ENCODE data around the gene PI4KA. TPM values are rescaled to one million over a fixed set of nuclear protein-coding genes. Genes with fewer than 3 reads are reported as not detected.
"Not testable (repeated sequence)": the region's sequence is repeated elsewhere in the genome, so short reads cannot be mapped to it uniquely, and the experiment has no call there.

The PI4KA gene
- total RNA-seq, 2 experiments from 2014 or later, result 46.9 to 95.7 TPM

DNA sequence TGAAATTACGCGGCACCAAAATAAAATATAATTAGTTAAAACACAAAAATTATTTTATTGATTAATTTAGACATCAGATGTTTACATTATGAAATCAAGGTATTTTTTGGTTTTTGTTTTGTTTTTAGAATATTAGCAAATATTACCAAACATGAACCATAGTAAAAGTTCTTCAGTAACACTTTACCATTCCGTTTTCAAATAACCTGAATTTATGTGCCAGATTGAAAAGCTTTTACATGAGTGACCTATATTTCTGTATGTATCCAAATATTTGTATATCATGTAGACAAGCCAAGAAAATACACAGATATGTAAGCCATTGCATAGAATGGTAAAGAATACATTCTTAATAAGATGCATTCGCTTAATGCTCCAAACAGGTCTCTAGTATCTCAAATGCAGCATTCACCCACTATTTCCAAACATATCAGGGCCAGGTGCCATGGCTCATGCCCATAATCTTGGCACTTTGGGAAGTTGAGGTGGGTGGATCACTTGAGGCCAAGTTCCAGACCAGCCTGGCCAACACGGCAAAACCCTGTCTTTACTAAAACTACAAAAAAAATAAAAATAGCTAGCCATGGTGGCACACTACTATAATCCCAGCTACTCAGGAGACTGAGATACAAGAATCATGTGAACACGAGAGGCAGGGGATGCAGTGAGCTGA, 187.1 kb downstream of the PI4KA start:
- H3K4me2 ChIP-seq (ENCODE audit: low read length), result no peak overlapping the region
- BruUV-seq (replicated peaks), result no TSS peak
- ChIA-PET POLR2A (interaction anchor here (0.6 kb wide), 1 partner anchor 180 kb away, joined by 3 read pairs; no protein-coding TSS in a partner anchor), CTCF (ENCODE audit: unreplicated experiment) (no interaction called here)
- no peaks in the 10 kb centered on the region for H3K79me2 ChIP-seq (ENCODE audit: insufficient read depth, low read depth, low read length)
- intact Hi-C loops (cut with micrococcal nuclease; ENCODE audit: unreplicated experiment), result no loop called here
- H3K4me3 ChIP-seq (ENCODE audit: low read depth, low read length, poor library complexity, severe bottlenecking), result no peak overlapping the region
- no peak overlapping the region for H2AFZ ChIP-seq (ENCODE audit: low read length)
- DNase-seq (ENCODE audit: low spot score), result no peak
- no peaks in the 10 kb centered on the region for H3K36me3 ChIP-seq (ENCODE audit: insufficient read depth, low read length)
- no peaks in the 10 kb centered on the region for H3K9me3 ChIP-seq (ENCODE audit: low read length)
- TF ChIP-seq, protein P1, sequence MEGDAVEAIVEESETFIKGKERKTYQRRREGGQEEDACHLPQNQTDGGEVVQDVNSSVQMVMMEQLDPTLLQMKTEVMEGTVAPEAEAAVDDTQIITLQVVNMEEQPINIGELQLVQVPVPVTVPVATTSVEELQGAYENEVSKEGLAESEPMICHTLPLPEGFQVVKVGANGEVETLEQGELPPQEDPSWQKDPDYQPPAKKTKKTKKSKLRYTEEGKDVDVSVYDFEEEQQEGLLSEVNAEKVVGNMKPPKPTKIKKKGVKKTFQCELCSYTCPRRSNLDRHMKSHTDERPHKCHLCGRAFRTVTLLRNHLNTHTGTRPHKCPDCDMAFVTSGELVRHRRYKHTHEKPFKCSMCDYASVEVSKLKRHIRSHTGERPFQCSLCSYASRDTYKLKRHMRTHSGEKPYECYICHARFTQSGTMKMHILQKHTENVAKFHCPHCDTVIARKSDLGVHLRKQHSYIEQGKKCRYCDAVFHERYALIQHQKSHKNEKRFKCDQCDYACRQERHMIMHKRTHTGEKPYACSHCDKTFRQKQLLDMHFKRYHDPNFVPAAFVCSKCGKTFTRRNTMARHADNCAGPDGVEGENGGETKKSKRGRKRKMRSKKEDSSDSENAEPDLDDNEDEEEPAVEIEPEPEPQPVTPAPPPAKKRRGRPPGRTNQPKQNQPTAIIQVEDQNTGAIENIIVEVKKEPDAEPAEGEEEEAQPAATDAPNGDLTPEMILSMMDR (conservative IDR thresholded peaks at IDR 0.05; ENCODE audit: low read length), result no peak
- TF ChIP-seq EZH2phosphoT487 (IDR thresholded peaks at IDR 0.05; ENCODE audit: borderline replicate concordance, low read depth, low read length), result no peak
- no peak overlapping the region for H3K27ac ChIP-seq (ENCODE audit: low read depth, low read length, poor library complexity, severe bottlenecking)
- H3K9me2 ChIP-seq (ENCODE audit: insufficient read depth, low read length), result no peaks in the 10 kb centered on the region
- no peaks in the 10 kb centered on the region for H4K20me1 ChIP-seq (ENCODE audit: insufficient read depth, low read length)
- no peaks in the 10 kb centered on the region for H3K4me1 ChIP-seq (ENCODE audit: insufficient read depth, low read length, poor library complexity, severe bottlenecking)

DNA sequence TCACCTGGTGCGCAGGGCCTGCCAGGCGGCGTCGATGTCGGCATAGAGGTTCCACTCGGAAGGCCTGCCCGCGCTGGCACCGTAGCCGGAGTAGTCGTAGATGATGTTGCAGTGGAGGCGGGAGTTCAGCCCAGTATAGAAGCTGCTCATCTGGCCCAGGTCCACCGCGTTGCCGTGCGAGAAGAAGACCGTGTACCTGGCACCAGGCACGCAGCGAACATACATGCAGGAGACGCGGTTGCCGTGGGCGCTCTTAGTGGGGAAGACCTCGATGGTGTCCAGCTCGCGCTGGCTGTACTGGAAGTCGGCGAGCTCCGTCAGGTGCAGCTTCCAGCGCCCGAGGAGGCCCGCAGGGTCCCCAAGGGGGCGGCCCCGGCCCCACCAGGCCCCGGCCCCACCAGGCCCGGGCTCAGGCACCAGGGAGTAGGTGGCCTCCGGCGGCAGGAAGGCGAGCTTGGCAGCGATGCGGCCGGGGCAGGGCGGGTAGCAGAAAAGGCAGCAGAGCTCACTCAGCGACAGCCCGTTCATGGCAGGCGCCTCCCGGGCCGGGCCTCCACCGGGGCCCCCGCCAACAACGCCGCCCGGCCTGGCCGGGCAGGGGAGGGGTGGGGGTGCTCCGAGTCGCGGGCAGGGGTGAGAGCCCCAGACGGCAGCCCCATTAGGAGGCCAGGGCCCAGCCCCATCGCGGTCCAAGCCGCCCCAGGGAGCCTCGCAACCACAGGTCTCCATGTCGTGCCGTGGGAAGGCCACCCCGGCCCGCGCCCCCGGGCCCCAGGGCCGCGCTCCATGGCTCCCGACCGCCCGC, 188.0 kb downstream of the PI4KA start:
- H3K79me2 ChIP-seq (ENCODE audit: insufficient read depth, low read depth, low read length); intact Hi-C loops (cut with micrococcal nuclease; ENCODE audit: unreplicated experiment); H3K4me2 ChIP-seq (ENCODE audit: low read length); H2AFZ ChIP-seq (ENCODE audit: low read length); H3K4me1 ChIP-seq (ENCODE audit: insufficient read depth, low read length, poor library complexity, severe bottlenecking); H3K9me2 ChIP-seq (ENCODE audit: insufficient read depth, low read length); CTCF ChIA-PET (ENCODE audit: unreplicated experiment); DNase-seq (ENCODE audit: low spot score); H3K27ac ChIP-seq (ENCODE audit: low read depth, low read length, poor library complexity, severe bottlenecking); H3K9me3 ChIP-seq (ENCODE audit: low read length); H3K36me3 ChIP-seq (ENCODE audit: insufficient read depth, low read length); H3K4me3 ChIP-seq (ENCODE audit: low read depth, low read length, poor library complexity, severe bottlenecking); POLR2A ChIA-PET; BruUV-seq (replicated peaks); H4K20me1 ChIP-seq (ENCODE audit: insufficient read depth, low read length): not testable (repeated sequence)

GRCh38 chr22:20669884-20670283, 188.7 kb downstream of the PI4KA start:
- BruUV-seq (replicated peaks); H3K4me3 ChIP-seq (ENCODE audit: low read depth, low read length, poor library complexity, severe bottlenecking); H3K27ac ChIP-seq (ENCODE audit: low read depth, low read length, poor library complexity, severe bottlenecking); H3K4me1 ChIP-seq (ENCODE audit: insufficient read depth, low read length, poor library complexity, severe bottlenecking); H2AFZ ChIP-seq (ENCODE audit: low read length); H4K20me1 ChIP-seq (ENCODE audit: insufficient read depth, low read length); CTCF ChIA-PET (ENCODE audit: unreplicated experiment); H3K79me2 ChIP-seq (ENCODE audit: insufficient read depth, low read depth, low read length); H3K4me2 ChIP-seq (ENCODE audit: low read length); POLR2A ChIA-PET; DNase-seq (ENCODE audit: low spot score); intact Hi-C loops (cut with micrococcal nuclease; ENCODE audit: unreplicated experiment); H3K36me3 ChIP-seq (ENCODE audit: insufficient read depth, low read length); H3K9me2 ChIP-seq (ENCODE audit: insufficient read depth, low read length); H3K9me3 ChIP-seq (ENCODE audit: low read length): not testable (repeated sequence)

DNA sequence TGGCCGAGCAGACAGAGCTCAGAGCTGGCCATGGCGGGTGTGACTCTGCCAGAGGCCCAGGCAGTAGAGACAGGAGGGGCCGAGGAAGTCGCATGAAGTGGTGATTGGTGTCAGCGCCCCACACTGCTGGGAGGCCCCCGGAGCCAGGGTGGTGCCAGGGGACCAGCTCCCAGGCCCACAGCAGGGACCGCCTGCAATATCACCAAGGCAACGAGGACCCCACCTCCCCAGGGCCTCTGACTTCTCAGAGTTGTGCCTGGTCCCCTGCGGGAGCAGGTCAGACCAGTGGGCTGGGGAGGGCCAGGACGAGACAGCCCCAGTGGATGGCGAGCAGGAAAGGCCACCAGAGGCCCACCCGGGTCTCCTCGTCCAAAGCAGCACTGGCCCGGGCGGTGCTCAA, 189.1 kb downstream of the PI4KA start:
- intact Hi-C loops (cut with micrococcal nuclease; ENCODE audit: unreplicated experiment); BruUV-seq (replicated peaks); H3K4me3 ChIP-seq (ENCODE audit: low read depth, low read length, poor library complexity, severe bottlenecking); H4K20me1 ChIP-seq (ENCODE audit: insufficient read depth, low read length); H3K9me2 ChIP-seq (ENCODE audit: insufficient read depth, low read length); H3K27ac ChIP-seq (ENCODE audit: low read depth, low read length, poor library complexity, severe bottlenecking); H3K4me2 ChIP-seq (ENCODE audit: low read length); CTCF ChIA-PET (ENCODE audit: unreplicated experiment); H2AFZ ChIP-seq (ENCODE audit: low read length); H3K79me2 ChIP-seq (ENCODE audit: insufficient read depth, low read depth, low read length); H3K9me3 ChIP-seq (ENCODE audit: low read length); H3K36me3 ChIP-seq (ENCODE audit: insufficient read depth, low read length); H3K4me1 ChIP-seq (ENCODE audit: insufficient read depth, low read length, poor library complexity, severe bottlenecking); DNase-seq (ENCODE audit: low spot score); POLR2A ChIA-PET: not testable (repeated sequence)

GRCh38 chr22:20668769-20669168, 189.8 kb downstream of the PI4KA start:
- H3K79me2 ChIP-seq (ENCODE audit: insufficient read depth, low read depth, low read length); H2AFZ ChIP-seq (ENCODE audit: low read length); H4K20me1 ChIP-seq (ENCODE audit: insufficient read depth, low read length); CTCF ChIA-PET (ENCODE audit: unreplicated experiment); H3K9me2 ChIP-seq (ENCODE audit: insufficient read depth, low read length); DNase-seq (ENCODE audit: low spot score); BruUV-seq (replicated peaks); H3K9me3 ChIP-seq (ENCODE audit: low read length); H3K36me3 ChIP-seq (ENCODE audit: insufficient read depth, low read length); POLR2A ChIA-PET; H3K4me1 ChIP-seq (ENCODE audit: insufficient read depth, low read length, poor library complexity, severe bottlenecking); H3K4me3 ChIP-seq (ENCODE audit: low read depth, low read length, poor library complexity, severe bottlenecking); H3K4me2 ChIP-seq (ENCODE audit: low read length); H3K27ac ChIP-seq (ENCODE audit: low read depth, low read length, poor library complexity, severe bottlenecking); intact Hi-C loops (cut with micrococcal nuclease; ENCODE audit: unreplicated experiment): not testable (repeated sequence)

All from OCI-LY7 (cell line).